GM18502 (cell line): ENCODE data around the gene DLEC1.
A peak's percentile ranks its signal among the peaks of the same experiment; 100 is the strongest.

Experiments
- ATAC-seq: cut with Tn5 transposase; IDR thresholded peaks from one replicate; pipeline ENCODE4 v1.9.1; 2021; ENCODE audit warnings: mild to moderate bottlenecking; ENCODE audit not compliant: unreplicated experiment, poor library complexity

Gene DLEC1

GRCh38 chr3:38117748-38118420 lies 78.9 kb downstream of the DLEC1 start:
- peak; percentile 70 for ATAC-seq

- ATAC-seq: no peak
Measured at GRCh38 chr3:38118421-38119247, 79.6 kb downstream of the DLEC1 start.

- no peak for ATAC-seq
Measured at GRCh38 chr3:38119248-38119544, 80.2 kb downstream of the DLEC1 start.

GRCh38 chr3:38119821-38120692 lies 81.0 kb downstream of the DLEC1 start:
- no peak for ATAC-seq

GRCh38 chr3:38120693-38121450 lies 81.9 kb downstream of the DLEC1 start:
- no peak for ATAC-seq

GRCh38 chr3:38121451-38121831 lies 82.4 kb downstream of the DLEC1 start:
- ATAC-seq: no peak

- ATAC-seq: no peak
Measured at GRCh38 chr3:38121832-38122461, 82.9 kb downstream of the DLEC1 start.

- ATAC-seq: no peak
Measured at GRCh38 chr3:38122712-38123290, 83.8 kb downstream of the DLEC1 start.

GRCh38 chr3:38124324-38125122 lies 85.5 kb downstream of the DLEC1 start:
- ATAC-seq: no peak

- no peak for ATAC-seq
Measured at GRCh38 chr3:38125305-38126120, 86.5 kb downstream of the DLEC1 start.

GRCh38 chr3:38126121-38126892 lies 87.3 kb downstream of the DLEC1 start:
- no peak for ATAC-seq

GRCh38 chr3:38127611-38128302 lies 88.7 kb downstream of the DLEC1 start:
- no peak for ATAC-seq

GRCh38 chr3:38128303-38128655 lies 89.3 kb downstream of the DLEC1 start:
- no peak for ATAC-seq

- no peak for ATAC-seq
Measured at GRCh38 chr3:38129058-38129457, 90.0 kb downstream of the DLEC1 start.

- no peak for ATAC-seq
Measured at GRCh38 chr3:38130631-38131065, 91.6 kb downstream of the DLEC1 start.

- ATAC-seq: no peak
Measured at GRCh38 chr3:38131621-38132369, 92.8 kb downstream of the DLEC1 start.
